K562 (cell line): ENCODE data around the gene ERMN. TPM values are rescaled to one million over a fixed set of nuclear protein-coding genes. Genes with fewer than 3 reads are reported as not detected.

ENCODE experiments used
- ATF6 ChIP-seq: sonication (generic); formaldehyde crosslinking; IDR thresholded peaks from 2 replicates; pipeline ENCODE4 v1.4.0; 2020; ENCODE audit warnings: mild to moderate bottlenecking, missing genetic modification reagents
- CGGBP1 ChIP-seq: fragments of 250-450 bp; sonication (Bioruptor Pico); IDR thresholded peaks from 2 replicates; pipeline ENCODE4 v1.9.0; 2021; ENCODE audit warnings: mild to moderate bottlenecking
- DPF2 ChIP-seq: fragments of 450-650 bp; IDR thresholded peaks from 2 replicates; pipeline ENCODE4 v1.6.1; 2016
- ERF ChIP-seq: fragments of 450-650 bp; formaldehyde crosslinking; IDR thresholded peaks from 2 replicates; pipeline ENCODE4 v1.4.0; 2020; ENCODE audit warnings: mild to moderate bottlenecking, mixed read lengths
- NCOA1 ChIP-seq: fragments of 450-650 bp; IDR thresholded peaks from 2 replicates; pipeline ENCODE4 v1.6.1; 2016; ENCODE audit warnings: low read depth
- NFYB ChIP-seq: IDR thresholded peaks from 2 replicates; pipeline ENCODE4 v1.6.1; 2011; ENCODE audit warnings: mild to moderate bottlenecking, moderate library complexity; ENCODE audit not compliant: insufficient read length; ENCODE audit errors: extremely low read depth
- SAFB2 ChIP-seq: fragments of 200-400 bp; formaldehyde crosslinking; IDR thresholded peaks from 2 replicates; pipeline ENCODE4 v1.6.1; 2018; ENCODE audit warnings: borderline replicate concordance, low read length, low read depth, moderate library complexity; ENCODE audit not compliant: severe bottlenecking
- SOX6 ChIP-seq: fragments of 450-650 bp; IDR thresholded peaks from 2 replicates; pipeline ENCODE4 v1.6.1; 2014; ENCODE audit warnings: mild to moderate bottlenecking
- TCF15 ChIP-seq: fragments of 250-450 bp; sonication (Bioruptor Pico); IDR thresholded peaks from 2 replicates; pipeline ENCODE4 v1.8.0; 2022; ENCODE audit warnings: moderate library complexity, mild to moderate bottlenecking, inconsistent platforms
- TRIM24 ChIP-seq, 2 experiments: fragments of 450-650 bp; IDR thresholded peaks; 2 replicates each; pipeline ENCODE4 v1.6.1; 2016
- ZNF121 ChIP-seq: sonication (generic); formaldehyde crosslinking; conservative IDR thresholded peaks from 2 replicates; pipeline ENCODE4 v1.8.0; 2022; ENCODE audit warnings: missing genetic modification reagents
- ZNF134 ChIP-seq: fragments of 250-450 bp; sonication (Bioruptor Pico); conservative IDR thresholded peaks from 2 replicates; pipeline ENCODE4 v1.4.0; 2020
- ZNF318 ChIP-seq, 2 experiments: fragments of 450-650 bp; IDR thresholded peaks; 2 replicates each; pipeline ENCODE4 v1.6.1; 2016; ENCODE audit warnings: mild to moderate bottlenecking in 2 of 2, borderline replicate concordance in 1 of 2, low read depth in 1 of 2, moderate library complexity in 1 of 2
- polyA plus RNA-seq, 8 experiments: library from polyadenylated mRNA; depleted of rRNA in 4 of 8; stranded (reverse) in 5 of 8; unstranded in 3 of 8; fragments of >200 nt; fragmentation: Nextera tagmentation in 2 of 8; fragmentation: Illumina TruSeq in 1 of 8; extraction: Ambion mirVana in 2 of 8; extraction: Trizol in 1 of 8; gene quantifications; 2 replicates each; pipeline versions ENCODE4 v1.2.1 to v1.2.3, GENCODE V29; 2011 to 2014; ENCODE audit warnings: inconsistent platforms in 1 of 8, missing spikeins in 1 of 8
- total RNA-seq, 7 experiments: library from RNA; depleted of rRNA in 6 of 7; stranded (reverse); fragments of >200 nt in 6 of 7; fragmentation: Illumina TruSeq in 2 of 7; extraction: Trizol in 2 of 7; gene quantifications; 2 replicates each; pipeline versions ENCODE4 v1.2.1 to v1.2.3, GENCODE V29; 2011 to 2021; ENCODE audit warnings: low replicate concordance in 1 of 7
- TF ChIP-seq, protein P1 (sequence below): sonication (generic); formaldehyde crosslinking; IDR thresholded peaks from 2 replicates; pipeline ENCODE4 v1.8.1; 2023; ENCODE audit warnings: mild to moderate bottlenecking, missing genetic modification reagents

ERMN gene
- total and polyA plus RNA-seq, 9 of the 15 experiments (the other 6 are each of a cell fraction or from before 2014, with no cell fraction given), result 0.03 to 0.11 (median 0.05) TPM; not detected in 3

DNA sequence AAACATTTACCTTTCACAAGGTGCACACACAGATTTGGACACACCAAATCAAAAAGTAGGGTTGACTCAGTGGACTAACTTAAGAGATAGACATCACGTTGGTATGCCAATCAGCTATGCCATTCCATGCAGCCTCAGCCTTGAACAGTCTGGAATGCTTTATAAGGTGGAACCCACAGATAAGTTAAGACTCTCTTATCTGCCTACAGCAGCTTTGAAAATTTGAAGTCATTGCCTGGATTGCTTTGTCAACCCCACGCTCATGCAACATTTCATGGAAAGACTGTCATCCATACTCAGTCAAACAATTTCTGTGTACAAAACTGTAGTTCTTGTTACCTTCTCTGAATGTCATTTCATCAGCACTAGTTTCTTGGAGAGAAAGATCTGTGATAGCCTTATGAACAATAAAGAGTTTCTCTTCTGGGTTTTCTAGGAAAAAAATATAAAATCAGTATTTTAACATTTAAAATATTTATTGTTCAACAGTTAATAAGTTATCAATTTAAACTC, 1.2 kb downstream of the ERMN start (continued):
- 0 out of 2 replicates have a peak, but pooled peaks have one; percentile 18 for TF ChIP-seq CGGBP1 (CRISPR knock-in tag)
- TF ChIP-seq SAFB2, result no peak
- TF ChIP-seq, protein P1, sequence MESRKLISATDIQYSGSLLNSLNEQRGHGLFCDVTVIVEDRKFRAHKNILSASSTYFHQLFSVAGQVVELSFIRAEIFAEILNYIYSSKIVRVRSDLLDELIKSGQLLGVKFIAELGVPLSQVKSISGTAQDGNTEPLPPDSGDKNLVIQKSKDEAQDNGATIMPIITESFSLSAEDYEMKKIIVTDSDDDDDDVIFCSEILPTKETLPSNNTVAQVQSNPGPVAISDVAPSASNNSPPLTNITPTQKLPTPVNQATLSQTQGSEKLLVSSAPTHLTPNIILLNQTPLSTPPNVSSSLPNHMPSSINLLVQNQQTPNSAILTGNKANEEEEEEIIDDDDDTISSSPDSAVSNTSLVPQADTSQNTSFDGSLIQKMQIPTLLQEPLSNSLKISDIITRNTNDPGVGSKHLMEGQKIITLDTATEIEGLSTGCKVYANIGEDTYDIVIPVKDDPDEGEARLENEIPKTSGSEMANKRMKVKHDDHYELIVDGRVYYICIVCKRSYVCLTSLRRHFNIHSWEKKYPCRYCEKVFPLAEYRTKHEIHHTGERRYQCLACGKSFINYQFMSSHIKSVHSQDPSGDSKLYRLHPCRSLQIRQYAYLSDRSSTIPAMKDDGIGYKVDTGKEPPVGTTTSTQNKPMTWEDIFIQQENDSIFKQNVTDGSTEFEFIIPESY (CRISPR knock-in tag), result peak; percentile 37; the same call in 1 of the 2 replicates
- TF ChIP-seq ATF6 (CRISPR knock-in tag), result no peak
- TF ChIP-seq DPF2, result peak; percentile 100
- TF ChIP-seq NFYB, result no peak
- peak; percentile 64; the same call in 1 of the 2 replicates for TF ChIP-seq ZNF134 (CRISPR knock-in tag)
- peak; percentile 72 to 94; a peak in 3 of 4 replicates for TF ChIP-seq ZNF318 (IDR thresholded peaks at IDR 0.05; ENCODE audit: borderline replicate concordance in 1 of 2, low read depth in 1 of 2)
- TF ChIP-seq TCF15 (CRISPR knock-in tag), result no peak
- TF ChIP-seq NCOA1, result peak; percentile 95
- peak; percentile 98 to 99 for TF ChIP-seq TRIM24 (IDR thresholded peaks at IDR 0.05)
- TF ChIP-seq SOX6, result peak; percentile 99
- no peak for TF ChIP-seq ZNF121 (CRISPR knock-in tag)
- TF ChIP-seq ERF (CRISPR knock-in tag), result 0 out of 2 replicates have a peak, but pooled peaks have one; percentile 49
